HCT116 (cell line): Measurements from ENCODE around the gene GRB10. TPM values are rescaled to one million over a fixed set of nuclear protein-coding genes. Genes with fewer than 3 reads are reported as not detected.

Source experiments
- ATAC-seq: fragments of 200-7000 bp; cut with Tn5 transposase; 2 replicates; pipeline ENCODE4 v1.9.1; 2020; ENCODE audit warnings: mild to moderate bottlenecking, moderate library complexity
- BruUV-seq: library from RNA; stranded (reverse); fragments of 400-500 nt; replicated peaks from 2 replicates; lab custom pipeline; 2021; lab: Mats Ljungman, UMichigan
- CTCF ChIA-PET: fragments of 300-600 bp; sonication (Branson Sonifier 250); formaldehyde crosslinking; loops from one replicate; lab custom pipeline; 2021; ENCODE audit warnings: antibody characterized with exemption; lab: Charles Lee
- POLR2A ChIA-PET: fragments of 300-600, 350-600 bp; sonication (Branson Sonifier 250); formaldehyde crosslinking; loops from one replicate; lab custom pipeline; 2021; ENCODE audit warnings: antibody characterized with exemption; lab: Charles Lee
- RAD21 ChIA-PET, 2 experiments: fragments of 300-600 bp; sonication (Branson Sonifier 250); formaldehyde crosslinking; loops; one replicate each; lab custom pipeline; 2023; ENCODE audit warnings: low total read pairs in 2 of 2; ENCODE audit not compliant: uncharacterized antibody in 2 of 2, unreplicated experiment in 2 of 2, low non-redundant PET in 1 of 2; lab: Charles Lee
- DNase-seq: peaks from one replicate; pipeline ENCODE4 v3.0.0-alpha.2; 2010; ENCODE audit warnings: low read depth, low spot score
- H2AFZ ChIP-seq: fragments of 200-600 bp; shearing (Covaris generic), sonication (generic); 2 replicates; pipeline ENCODE4 v1.6.1; 2017; ENCODE audit warnings: low read depth, mixed run types, mixed read lengths, antibody characterized with exemption, low read length; ENCODE audit not compliant: poor library complexity, severe bottlenecking
- H3K27ac ChIP-seq: 2 replicates; pipeline ENCODE4 v1.5.1; 2012; ENCODE audit warnings: low read depth, low read length
- H3K27me3 ChIP-seq: fragments of 200-600 bp; sonication (generic); 2 replicates; pipeline ENCODE4 v1.6.1; 2016; ENCODE audit warnings: mixed run types, low read length, mixed read lengths; ENCODE audit not compliant: insufficient read depth
- H3K36me3 ChIP-seq, 2 experiments: fragments of 200-500 bp in 1 of 2; fragments of 200-600 bp in 1 of 2; sonication (Bioruptor generic) in 1 of 2; sonication (generic) in 1 of 2; 2 replicates each; pipeline versions ENCODE4 v1.5.1 to v1.6.1; 2014 to 2016; ENCODE audit warnings: low read length in 2 of 2, inconsistent platforms in 1 of 2, mixed read lengths in 1 of 2, mixed run types in 1 of 2; ENCODE audit not compliant: insufficient read depth in 2 of 2, control insufficient read depth in 1 of 2
- H3K4me1 ChIP-seq, 2 experiments: fragments of 200-600 bp in 1 of 2; sonication (generic) in 1 of 2; 2 replicates each; pipeline versions ENCODE4 v1.5.1 to v1.6.1; 2012 to 2017; ENCODE audit warnings: low read length in 2 of 2, inconsistent platforms in 1 of 2, mild to moderate bottlenecking in 1 of 2, mixed read lengths in 1 of 2, mixed run types in 1 of 2, moderate library complexity in 1 of 2; ENCODE audit not compliant: insufficient read depth in 2 of 2, control insufficient read depth in 1 of 2
- H3K4me2 ChIP-seq: fragments of 200-600 bp; sonication (generic); 2 replicates; pipeline ENCODE4 v1.6.1; 2017; ENCODE audit warnings: mixed run types, low read length, mixed read lengths
- H3K4me3 ChIP-seq, 2 experiments: fragments of 200-600 bp in 1 of 2; sonication (generic) in 1 of 2; replicated peaks in 1 of 2; 2 replicates each; pipeline ENCODE4 v1.5.1; 2011 to 2016; ENCODE audit warnings: low read length in 2 of 2, control low read depth in 1 of 2, low read depth in 1 of 2, mild to moderate bottlenecking in 1 of 2, mixed read lengths in 1 of 2, mixed run types in 1 of 2
- H3K79me2 ChIP-seq: fragments of 200-600 bp; sonication (generic); 2 replicates; pipeline ENCODE4 v1.6.1; 2017; ENCODE audit warnings: mild to moderate bottlenecking, mixed run types, low read length, moderate library complexity, mixed read lengths; ENCODE audit not compliant: insufficient read depth
- H3K9ac ChIP-seq: fragments of 200-600 bp; sonication (generic); 2 replicates; pipeline ENCODE4 v1.6.1; 2016; ENCODE audit warnings: low read length, mixed read lengths
- H3K9me2 ChIP-seq: fragments of 200-600 bp; sonication (generic), shearing (Covaris generic); 2 replicates; pipeline ENCODE4 v1.6.1; 2017; ENCODE audit warnings: mixed run types, mild to moderate bottlenecking, moderate library complexity; ENCODE audit not compliant: insufficient read depth
- H3K9me3 ChIP-seq, 2 experiments: fragments of 200-500 bp in 1 of 2; fragments of 200-600 bp in 1 of 2; sonication (Bioruptor generic) in 1 of 2; sonication (generic) in 1 of 2; 2 replicates each; pipeline ENCODE4 v1.6.1; 2014 to 2017; ENCODE audit warnings: low read length in 2 of 2, mixed read lengths in 2 of 2, inconsistent platforms in 1 of 2, low read depth in 1 of 2, mild to moderate bottlenecking in 1 of 2, mixed run types in 1 of 2, moderate library complexity in 1 of 2; ENCODE audit not compliant: control insufficient read depth in 1 of 2, insufficient read depth in 1 of 2
- H4K20me1 ChIP-seq: fragments of 200-600 bp; sonication (generic), shearing (Covaris generic); 2 replicates; pipeline ENCODE4 v1.6.1; 2017; ENCODE audit warnings: mixed run types, mild to moderate bottlenecking, moderate library complexity; ENCODE audit not compliant: insufficient read depth
- CBX3 ChIP-seq: IDR thresholded peaks from 2 replicates; pipeline ENCODE4 v1.6.1; 2012; ENCODE audit warnings: low read depth
- CEBPB ChIP-seq: IDR thresholded peaks from 2 replicates; pipeline ENCODE4 v1.6.1; 2012; ENCODE audit warnings: low read depth
- EGR1 ChIP-seq: IDR thresholded peaks from 2 replicates; pipeline ENCODE4 v1.6.1; 2012; ENCODE audit warnings: low read depth
- EZH2 ChIP-seq: fragments of 200-600 bp; sonication (generic); IDR thresholded peaks from 2 replicates; pipeline ENCODE4 v1.6.1; 2017; ENCODE audit warnings: antibody characterized with exemption, mixed run types
- FOSL1 ChIP-seq: IDR thresholded peaks from 2 replicates; pipeline ENCODE4 v1.6.1; 2012; ENCODE audit warnings: low read depth
- JUND ChIP-seq: IDR thresholded peaks from 2 replicates; pipeline ENCODE4 v1.6.1; 2012
- MAX ChIP-seq: IDR thresholded peaks from 2 replicates; pipeline ENCODE4 v1.6.1; 2012
- RAD21 ChIP-seq: IDR thresholded peaks from 2 replicates; pipeline ENCODE4 v1.6.1; 2012; ENCODE audit warnings: low read depth, mild to moderate bottlenecking
- SIN3A ChIP-seq: IDR thresholded peaks from 2 replicates; pipeline ENCODE4 v1.6.1; 2012; ENCODE audit warnings: low read depth
- SP1 ChIP-seq: IDR thresholded peaks from 2 replicates; pipeline ENCODE4 v1.6.1; 2012; ENCODE audit warnings: low read depth
- SRF ChIP-seq: IDR thresholded peaks from 2 replicates; pipeline ENCODE4 v1.6.1; 2012; ENCODE audit warnings: low read depth
- TCF7L2 ChIP-seq: IDR thresholded peaks from 2 replicates; pipeline ENCODE4 v1.7.0; 2011; ENCODE audit warnings: borderline replicate concordance, inconsistent platforms; ENCODE audit not compliant: insufficient read depth, insufficient read length; ENCODE audit errors: extremely low read depth
- YY1 ChIP-seq: IDR thresholded peaks from 2 replicates; pipeline ENCODE4 v1.6.1; 2011; ENCODE audit warnings: low read length, low read depth, moderate library complexity, mild to moderate bottlenecking; ENCODE audit not compliant: insufficient replicate concordance; ENCODE audit errors: extremely low read depth
- ZBTB33 ChIP-seq: IDR thresholded peaks from 2 replicates; pipeline ENCODE4 v1.6.1; 2011; ENCODE audit warnings: mild to moderate bottlenecking, low read length, moderate library complexity; ENCODE audit not compliant: insufficient replicate concordance; ENCODE audit errors: extremely low read depth
- ZFX ChIP-seq: fragments of 450-650 bp; IDR thresholded peaks from 2 replicates; pipeline ENCODE4 v1.6.1; 2017
- ZNF274 ChIP-seq: fragments of 200-500 bp; sonication (Bioruptor generic); IDR thresholded peaks from 2 replicates; pipeline ENCODE4 v1.6.1; 2014; ENCODE audit warnings: mild to moderate bottlenecking, low read depth, low read length, inconsistent platforms
- intact Hi-C: fragments of 100-400 bp; cut with micrococcal nuclease; formaldehyde crosslinking; loops from 2 replicates; pipeline ENCODE4 v1.10.0; 2022
- total RNA-seq: library from RNA; stranded (reverse); gene quantifications from one replicate; pipeline ENCODE4 v1.2.1, GENCODE V29; 2021; ENCODE audit not compliant: unreplicated experiment
- TF ChIP-seq, protein P1 (sequence below), 3 experiments: fragments of 200-600 bp in 1 of 3; sonication (generic) in 1 of 3; IDR thresholded peaks in 2 of 3; conservative IDR thresholded peaks in 1 of 3; 2 replicates each; pipeline ENCODE4 v1.5.1; 2012 to 2017; ENCODE audit warnings: low read depth in 2 of 3, low read length in 2 of 3, antibody characterized with exemption in 1 of 3, borderline replicate concordance in 1 of 3, control low read depth in 1 of 3, mild to moderate bottlenecking in 1 of 3, mixed read lengths in 1 of 3, mixed run types in 1 of 3, moderate library complexity in 1 of 3; ENCODE audit not compliant: insufficient read depth in 1 of 3

The GRB10 gene
- total RNA-seq, 1 experiment from 2014 or later = 37.3 TPM

DNA sequence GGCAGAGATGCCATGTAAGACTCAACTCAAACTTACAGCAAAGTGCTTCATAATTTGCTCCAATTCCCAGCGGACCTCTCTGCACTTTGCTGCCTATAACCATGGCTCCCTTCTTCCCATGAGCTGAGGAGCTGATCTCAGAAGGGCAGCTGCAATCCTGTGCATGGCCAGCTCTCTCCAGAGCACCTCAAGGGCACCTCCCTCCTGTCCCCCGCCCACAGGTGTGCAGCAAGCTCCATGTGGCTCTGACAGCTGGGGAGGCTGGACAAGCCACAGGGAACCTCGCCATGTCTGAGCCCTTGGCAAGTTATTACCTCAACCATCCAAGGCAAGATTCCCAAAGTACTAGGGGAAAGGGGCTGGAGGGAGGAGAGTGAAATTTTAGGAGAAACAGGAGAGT, 156.4 kb downstream of the GRB10 start:
- Histone ChIP-seq H4K20me1 (no peaks in the 10 kb centered on the region), H3K4me2 (no peak overlapping the region), H3K79me2 (no peaks in the 10 kb centered on the region), H3K36me3 (no peaks in the 10 kb centered on the region; a peak in 1 of 4 replicates), H3K27ac (no peak overlapping the region), H3K9me2 (no peaks in the 10 kb centered on the region), H3K9ac (no peak overlapping the region), H3K4me3 (no peak overlapping the region), H3K9me3 (no peaks in the 10 kb centered on the region), H3K4me1 (no peaks in the 10 kb centered on the region), H3K27me3 (no peaks in the 10 kb centered on the region), H2AFZ (no peak overlapping the region)
- intact Hi-C loops = no loop called here
- POLR2A ChIA-PET = no interaction called here
- RAD21 ChIA-PET = no interaction called here
- no peak for TF ChIP-seq YY1
- no peak for TF ChIP-seq ZNF274
- TF ChIP-seq TCF7L2 = no peak
- TF ChIP-seq ZBTB33 = no peak
- TF ChIP-seq SRF = no peak
- TF ChIP-seq, protein P1, sequence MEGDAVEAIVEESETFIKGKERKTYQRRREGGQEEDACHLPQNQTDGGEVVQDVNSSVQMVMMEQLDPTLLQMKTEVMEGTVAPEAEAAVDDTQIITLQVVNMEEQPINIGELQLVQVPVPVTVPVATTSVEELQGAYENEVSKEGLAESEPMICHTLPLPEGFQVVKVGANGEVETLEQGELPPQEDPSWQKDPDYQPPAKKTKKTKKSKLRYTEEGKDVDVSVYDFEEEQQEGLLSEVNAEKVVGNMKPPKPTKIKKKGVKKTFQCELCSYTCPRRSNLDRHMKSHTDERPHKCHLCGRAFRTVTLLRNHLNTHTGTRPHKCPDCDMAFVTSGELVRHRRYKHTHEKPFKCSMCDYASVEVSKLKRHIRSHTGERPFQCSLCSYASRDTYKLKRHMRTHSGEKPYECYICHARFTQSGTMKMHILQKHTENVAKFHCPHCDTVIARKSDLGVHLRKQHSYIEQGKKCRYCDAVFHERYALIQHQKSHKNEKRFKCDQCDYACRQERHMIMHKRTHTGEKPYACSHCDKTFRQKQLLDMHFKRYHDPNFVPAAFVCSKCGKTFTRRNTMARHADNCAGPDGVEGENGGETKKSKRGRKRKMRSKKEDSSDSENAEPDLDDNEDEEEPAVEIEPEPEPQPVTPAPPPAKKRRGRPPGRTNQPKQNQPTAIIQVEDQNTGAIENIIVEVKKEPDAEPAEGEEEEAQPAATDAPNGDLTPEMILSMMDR (IDR thresholded peaks at IDR 0.05 in 2 of 3, conservative IDR thresholded peaks at IDR 0.05 in 1 of 3; ENCODE audit: borderline replicate concordance in 1 of 3, insufficient read depth in 1 of 3, low read depth in 2 of 3, low read length in 2 of 3) = no peak
- no peak for TF ChIP-seq RAD21
- TF ChIP-seq CBX3 = no peak
- TF ChIP-seq EGR1 = no peak
- TF ChIP-seq ZFX = no peak
- TF ChIP-seq JUND = no peak
- no peak for TF ChIP-seq MAX
- no peak for TF ChIP-seq SIN3A
- TF ChIP-seq EZH2 = no peak
- no peak for TF ChIP-seq SP1
- TF ChIP-seq FOSL1 = no peak
- no peak for TF ChIP-seq CEBPB
- BruUV-seq = no TSS peak
- no peak for ATAC-seq
- CTCF ChIA-PET = no interaction called here
- no peak for DNase-seq
